GM12891 (cell line): ENCODE measurements around the gene GSKIP.

ENCODE experiments used
- PAX5 ChIP-seq: IDR thresholded peaks from 2 replicates; pipeline ENCODE4 v1.6.1; 2011; ENCODE audit warnings: low read length, moderate library complexity, mild to moderate bottlenecking; ENCODE audit not compliant: insufficient read depth, severe bottlenecking
- POLR2A ChIP-seq: IDR thresholded peaks from 2 replicates; pipeline ENCODE4 v1.6.1; 2011; ENCODE audit warnings: low read depth, low read length, control low read depth
- POLR2AphosphoS5 ChIP-seq: IDR thresholded peaks from 2 replicates; pipeline ENCODE4 v1.6.1; 2011; ENCODE audit warnings: low read depth, low read length, control low read depth
- SPI1 ChIP-seq: IDR thresholded peaks from 2 replicates; pipeline ENCODE4 v1.6.1; 2011; ENCODE audit warnings: low read depth, low read length, control low read depth
- TAF1 ChIP-seq: IDR thresholded peaks from 2 replicates; pipeline ENCODE4 v1.6.1; 2011; ENCODE audit warnings: low read depth, low read length, control low read depth

- no peak for TF ChIP-seq POLR2A
- no peak for TF ChIP-seq TAF1
- no peak for TF ChIP-seq POLR2AphosphoS5
- TF ChIP-seq SPI1 = no peak
- TF ChIP-seq PAX5 = no peak
Observed at GRCh38 chr14:96363751-96364336, 518 bp downstream of the GSKIP start.
